ENCODE measurements around the gene PGAP2.
A peak's percentile ranks its signal among the peaks of the same experiment; 100 is the strongest.

The PGAP2 gene

GRCh38 chr11:3832816-3833215 is 24.5 kb downstream of the PGAP2 start:
- no peak for DNase-seq (ENCODE audit: low read depth)

GRCh38 chr11:3833449-3833848 is 25.1 kb downstream of the PGAP2 start:
- no peak for DNase-seq (ENCODE audit: low read depth)

- DNase-seq (ENCODE audit: low read depth): no peak
These were observed 25.9 kb downstream of the PGAP2 start for GRCh38 chr11:3834349-3834663.

GRCh38 chr11:3834664-3835461 is 26.5 kb downstream of the PGAP2 start:
- DNase-seq (ENCODE audit: low read depth): no peak

GRCh38 chr11:3835751-3836150 is 27.4 kb downstream of the PGAP2 start:
- DNase-seq (ENCODE audit: low read depth): no peak

GRCh38 chr11:3836903-3837302 is 28.5 kb downstream of the PGAP2 start:
- peak; percentile 30 for DNase-seq (ENCODE audit: low read depth)

GRCh38 chr11:3837793-3838192 is 29.4 kb downstream of the PGAP2 start:
- DNase-seq (ENCODE audit: low read depth): no peak

GRCh38 chr11:3838504-3838903 is 30.1 kb downstream of the PGAP2 start:
- no peak for DNase-seq (ENCODE audit: low read depth)

- peak; percentile 25 for DNase-seq (ENCODE audit: low read depth)
These were observed 31.9 kb downstream of the PGAP2 start for GRCh38 chr11:3840004-3840869.

GRCh38 chr11:3840870-3841425 is 32.6 kb downstream of the PGAP2 start, which contains the start of gene RHOG:
TSS of gene RHOG (minus strand) at chr11:3840959. CDS start at chr11:3828138, 12,821 bp downstream.
- DNase-seq (ENCODE audit: low read depth): peak; percentile 93

GRCh38 chr11:3841426-3842350 is 33.3 kb downstream of the PGAP2 start:
- no peak for DNase-seq (ENCODE audit: low read depth)

- DNase-seq (ENCODE audit: low read depth): no peak
These were observed 35.0 kb downstream of the PGAP2 start for GRCh38 chr11:3843326-3843725.

GRCh38 chr11:3845246-3845645 is 36.9 kb downstream of the PGAP2 start:
- no peak for DNase-seq (ENCODE audit: low read depth)

- DNase-seq (ENCODE audit: low read depth): no peak
These were observed 37.3 kb downstream of the PGAP2 start for GRCh38 chr11:3845670-3846069.

GRCh38 chr11:3849297-3849874 is 41.0 kb downstream of the PGAP2 start:
- no peak for DNase-seq (ENCODE audit: low read depth)

- no peak for DNase-seq (ENCODE audit: low read depth)
These were observed 45.1 kb downstream of the PGAP2 start for GRCh38 chr11:3853545-3853842.

- peak; percentile 33 for DNase-seq (ENCODE audit: low read depth)
These were observed 45.7 kb downstream of the PGAP2 start for GRCh38 chr11:3853899-3854659.

GRCh38 chr11:3854660-3854976 is 46.3 kb downstream of the PGAP2 start:
- DNase-seq (ENCODE audit: low read depth): no peak

- DNase-seq (ENCODE audit: low read depth): peak; percentile 96
These were observed 46.8 kb downstream of the PGAP2 start, which contains the start of gene STIM1 for GRCh38 chr11:3854977-3855807. TSS of gene STIM1 (plus strand) at chr11:3855664. CDS start at chr11:3856271, 607 bp downstream.
